Right lobe of liver (tissue), 6 donors: ENCODE data around the gene MSANTD1. TPM values are rescaled to one million over a fixed set of nuclear protein-coding genes. Genes with fewer than 3 reads are reported as not detected.

Experiments
- ATAC-seq, 4 donors: fragments of 200-7000 bp; cut with Tn5 transposase; one replicate each; pipeline ENCODE4 v1.9.1; 2020; ENCODE audit warnings: mild to moderate bottlenecking in 4 of 4, moderate library complexity in 4 of 4
- DNase-seq, 3 donors: peaks; one replicate each; pipeline ENCODE4 v3.0.0-alpha.2; 2020
- H3K27ac ChIP-seq, 3 donors: fragments of 200-600 bp; one replicate each; pipeline ENCODE4 v1.8.0; 2022
- H3K27me3 ChIP-seq, 2 donors: fragments of 200-600 bp; one replicate each; pipeline ENCODE4 v1.8.0; 2022
- H3K36me3 ChIP-seq, 4 donors: fragments of 200-600 bp; sonication (generic) in 1 of 4; one replicate each; pipeline versions ENCODE4 v1.5.1 to v1.8.0; 2017 to 2022; ENCODE audit warnings: control low read depth in 1 of 4
- H3K4me1 ChIP-seq, 4 donors: fragments of 200-600 bp; sonication (generic) in 1 of 4; one replicate each; pipeline versions ENCODE4 v1.5.1 to v1.8.0; 2017 to 2022; ENCODE audit warnings: control low read depth in 1 of 4
- H3K4me3 ChIP-seq, 3 donors: fragments of 200-600 bp; one replicate each; pipeline ENCODE4 v1.8.0; 2022
- H3K9me3 ChIP-seq, 4 donors: fragments of 200-600 bp; sonication (generic) in 1 of 4; one replicate each; pipeline versions ENCODE4 v1.5.1 to v1.8.0; 2017 to 2022; ENCODE audit warnings: control low read depth in 1 of 4
- POLR2A ChIP-seq: fragments of 450-650 bp; IDR thresholded peaks from one replicate; pipeline ENCODE4 v1.6.1; 2017; ENCODE audit warnings: antibody characterized with exemption, mild to moderate bottlenecking
- WGBS: methylation state at CpG from one replicate; pipeline ENCODE4 v1.1.6; 2018; ENCODE audit warnings: low coverage, low lambda C conversion rate; ENCODE audit not compliant: insufficient coverage; ENCODE audit errors: missing lambda C conversion rate; 5-methylcytosine and 5-hydroxymethylcytosine counted together
- intact Hi-C, 2 donors: fragments of 100-400 bp; cut with DNase I; formaldehyde crosslinking; loops; one replicate each; pipeline versions ENCODE4 v1.11.2 to v1.14.1; 2022
- total RNA-seq, 6 experiments: library from RNA; depleted of rRNA in 2 of 6; stranded (reverse); fragments of >200 nt in 2 of 6; fragmentation: NEBNext Ultra II Directional in 3 of 6; extraction: Animal tissue kit (Norgen Biotek cat#: 25700) in 3 of 6; gene quantifications; one replicate each; pipeline versions ENCODE4 v1.1.0 to v1.2.4, GENCODE V29; 2016 to 2023
- TF ChIP-seq, protein P1 (sequence below), 4 donors: fragments of 200-600 bp in 3 of 4; fragments of 450-650 bp in 1 of 4; IDR thresholded peaks; one replicate each; pipeline versions ENCODE4 v1.5.1 to v1.8.0; 2016 to 2022; ENCODE audit warnings: antibody characterized with exemption in 4 of 4, mild to moderate bottlenecking in 2 of 4
- donor health status: DM: no; HTN: yes; CAD: no.
- donor health status: DM: no; HTN: no; CAD: no.
- donor health status: DM: no; HTN: no; CAD: no.
- donor health status: DM: no; HTN: yes; CAD: no.
- donor health status: DM: no; HTN: yes; CAD: no.

MSANTD1 gene
- total RNA-seq, 6 experiments from 2014 or later: 0.46 to 0.84 (median 0.64) TPM; not detected in 1

- TF ChIP-seq POLR2A: no peak
- TF ChIP-seq, protein P1, sequence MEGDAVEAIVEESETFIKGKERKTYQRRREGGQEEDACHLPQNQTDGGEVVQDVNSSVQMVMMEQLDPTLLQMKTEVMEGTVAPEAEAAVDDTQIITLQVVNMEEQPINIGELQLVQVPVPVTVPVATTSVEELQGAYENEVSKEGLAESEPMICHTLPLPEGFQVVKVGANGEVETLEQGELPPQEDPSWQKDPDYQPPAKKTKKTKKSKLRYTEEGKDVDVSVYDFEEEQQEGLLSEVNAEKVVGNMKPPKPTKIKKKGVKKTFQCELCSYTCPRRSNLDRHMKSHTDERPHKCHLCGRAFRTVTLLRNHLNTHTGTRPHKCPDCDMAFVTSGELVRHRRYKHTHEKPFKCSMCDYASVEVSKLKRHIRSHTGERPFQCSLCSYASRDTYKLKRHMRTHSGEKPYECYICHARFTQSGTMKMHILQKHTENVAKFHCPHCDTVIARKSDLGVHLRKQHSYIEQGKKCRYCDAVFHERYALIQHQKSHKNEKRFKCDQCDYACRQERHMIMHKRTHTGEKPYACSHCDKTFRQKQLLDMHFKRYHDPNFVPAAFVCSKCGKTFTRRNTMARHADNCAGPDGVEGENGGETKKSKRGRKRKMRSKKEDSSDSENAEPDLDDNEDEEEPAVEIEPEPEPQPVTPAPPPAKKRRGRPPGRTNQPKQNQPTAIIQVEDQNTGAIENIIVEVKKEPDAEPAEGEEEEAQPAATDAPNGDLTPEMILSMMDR (IDR thresholded peaks at IDR 0.05): no peak
- ATAC-seq (no peak), DNase-seq (peak; percentile 2 to 27 (median 12))
- H3K4me1 ChIP-seq: no peaks in the 10 kb centered on the region
- no peak overlapping the region for H3K4me3 ChIP-seq
- intact Hi-C loops: no loop called here
- 88% methylated on average over 10 of the region's 15 CpGs for WGBS
- no peak overlapping the region for H3K27ac ChIP-seq
- H3K36me3 ChIP-seq: no peaks in the 10 kb centered on the region
- no peaks in the 10 kb centered on the region for H3K9me3 ChIP-seq
- H3K27me3 ChIP-seq: no peaks in the 10 kb centered on the region
Observed at GRCh38 chr4:3303923-3304710, 55.2 kb downstream of the MSANTD1 start.

DNA sequence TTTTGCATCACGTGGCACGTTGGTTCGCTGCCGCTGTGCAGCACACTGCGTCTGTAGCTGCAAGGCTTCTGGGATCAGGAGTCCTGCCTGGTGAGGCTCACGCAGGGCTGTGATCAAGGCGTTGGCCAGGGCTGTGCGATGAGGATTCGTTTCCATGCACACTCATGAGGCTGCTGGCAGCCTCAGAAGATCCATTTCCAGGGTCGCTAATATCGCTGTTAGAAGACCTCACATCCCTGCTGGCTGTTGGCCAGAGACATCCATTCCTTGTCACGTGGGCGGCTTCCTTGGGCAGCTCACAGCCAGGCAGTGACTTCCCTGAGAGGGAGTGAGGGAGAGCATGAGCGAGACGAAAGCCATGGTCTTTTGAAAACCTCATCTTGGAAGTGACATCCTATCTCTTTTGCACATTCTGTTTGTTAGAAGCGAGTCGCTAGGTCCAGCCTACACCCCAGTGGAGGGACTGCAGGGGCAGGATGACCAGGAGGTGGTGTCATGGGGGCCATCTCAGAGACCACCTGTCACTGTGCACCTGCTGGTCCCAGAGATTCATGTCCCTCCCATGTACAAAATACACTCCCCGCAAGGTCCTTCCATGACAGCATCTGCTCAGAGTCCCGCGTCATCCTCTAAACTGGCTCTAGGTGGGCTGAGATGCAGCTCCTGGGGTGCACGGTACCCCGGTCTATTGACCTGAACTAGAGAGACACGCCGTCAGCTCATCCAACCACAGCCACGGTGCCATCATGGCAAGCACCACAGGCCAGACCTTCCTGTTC, 56.1 kb downstream of the MSANTD1 start:
- Histone ChIP-seq H3K27me3 (no peaks in the 10 kb centered on the region), H3K4me1 (no peaks in the 10 kb centered on the region), H3K9me3 (no peaks in the 10 kb centered on the region), H3K27ac (no peak overlapping the region), H3K4me3 (no peak overlapping the region), H3K36me3 (no peaks in the 10 kb centered on the region)
- ATAC-seq (peak; percentile 19 to 53 (median 43)), DNase-seq (peak; percentile 40 to 64 (median 58))
- TF ChIP-seq, protein P1 (IDR thresholded peaks at IDR 0.05): no peak
- TF ChIP-seq POLR2A: no peak
- 63% methylated on average over 10 of the region's 25 CpGs for WGBS
- intact Hi-C loops: no loop called here

- H3K27ac ChIP-seq: no peak overlapping the region
- no peaks in the 10 kb centered on the region for H3K9me3 ChIP-seq
- TF ChIP-seq, protein P1 (IDR thresholded peaks at IDR 0.05): no peak
- no peak for TF ChIP-seq POLR2A
- H3K4me3 ChIP-seq: no peak overlapping the region
- no peaks in the 10 kb centered on the region for H3K4me1 ChIP-seq
- no peaks in the 10 kb centered on the region for H3K36me3 ChIP-seq
- peak; percentile 21 to 45 (median 30) for ATAC-seq
- intact Hi-C loops: no loop called here
- DNase-seq: peak; percentile 13 to 41 (median 33)
- H3K27me3 ChIP-seq: no peaks in the 10 kb centered on the region
- WGBS: 55% methylated on average over 3 of the region's 9 CpGs
Observed at GRCh38 chr4:3305610-3306371, 56.8 kb downstream of the MSANTD1 start.

Other genes with a start within 250 kb of the MSANTD1 start
- gene HTT-AS, start 174.6 kb upstream of the MSANTD1 start, total RNA-seq: not detected
- gene HTT, start 174.5 kb upstream of the MSANTD1 start, total RNA-seq: 10 to 100 TPM; 25.5 to 37.8 (median 30.3) TPM
- 10 to 100 TPM; 15.0 to 29.6 (median 22.1) TPM for gene RGS12, start 43.9 kb downstream of the MSANTD1 start, total RNA-seq
- 100 to 1,000 TPM in 5 of 6 experiments, 10 to 100 TPM in 1; 73.9 to 176 (median 140) TPM for gene HGFAC, start 192.8 kb downstream of the MSANTD1 start, total RNA-seq
- 1 to 10 TPM in 4 of 6 experiments, under 1 TPM in 2; 0.73 to 2.4 (median 1.5) TPM for gene DOK7, start 214.1 kb downstream of the MSANTD1 start, total RNA-seq